Esophagus muscularis mucosa (tissue), 4 donors: ENCODE measurements around the gene GALNT11. TPM values are rescaled to one million over a fixed set of nuclear protein-coding genes. Genes with fewer than 3 reads are reported as not detected.

Experiments
- DNase-seq: peaks from one replicate; pipeline ENCODE4 v3.0.0-alpha.2; 2017; ENCODE audit errors: extremely low spot score
- H3K27ac ChIP-seq, 4 donors: fragments of 200-600 bp; sonication (generic); replicated peaks in 1 of 4; 1 replicate in 3 of 4; 2 replicates in 1 of 4; pipeline ENCODE4 v1.5.1; 2016 to 2019; ENCODE audit warnings: mild to moderate bottlenecking in 1 of 4
- H3K27me3 ChIP-seq, 4 donors: fragments of 200-600 bp; sonication (generic); one replicate each; pipeline versions ENCODE4 v1.5.1 to v1.6.0; 2016 to 2019
- H3K36me3 ChIP-seq, 4 donors: fragments of 200-600 bp; sonication (generic); one replicate each; pipeline ENCODE4 v1.5.1; 2016 to 2019
- H3K4me1 ChIP-seq, 4 donors: fragments of 200-600 bp; sonication (generic); one replicate each; pipeline ENCODE4 v1.5.1; 2016 to 2019
- H3K4me3 ChIP-seq, 4 donors: fragments of 200-600 bp; sonication (generic); 1 replicate in 2 of 4; 2 replicates in 2 of 4; pipeline ENCODE4 v1.5.1; 2016 to 2019; ENCODE audit warnings: mild to moderate bottlenecking in 4 of 4, moderate library complexity in 1 of 4
- H3K9me3 ChIP-seq, 4 donors: fragments of 200-600 bp; sonication (generic); 1 replicate in 3 of 4; 2 replicates in 1 of 4; pipeline ENCODE4 v1.5.1; 2016 to 2019
- CTCF ChIP-seq, 3 experiments: fragments of 200-600 bp in 2 of 3; fragments of 450-650 bp in 1 of 3; sonication (generic) in 2 of 3; IDR thresholded peaks; one replicate each; pipeline ENCODE4 v1.5.1; 2017 to 2019; ENCODE audit warnings: antibody characterized with exemption in 3 of 3, mild to moderate bottlenecking in 2 of 3, moderate library complexity in 1 of 3
- EP300 ChIP-seq: sonication (generic); formaldehyde crosslinking; IDR thresholded peaks from one replicate; pipeline ENCODE4 v1.6.1; 2017; ENCODE audit warnings: antibody characterized with exemption
- POLR2A ChIP-seq: fragments of 450-650 bp; IDR thresholded peaks from one replicate; pipeline ENCODE4 v1.6.1; 2017; ENCODE audit warnings: antibody characterized with exemption, moderate library complexity, mild to moderate bottlenecking, low read depth
- POLR2AphosphoS5 ChIP-seq, 2 donors: sonication (generic); formaldehyde crosslinking; IDR thresholded peaks; one replicate each; pipeline ENCODE4 v1.6.1; 2017; ENCODE audit warnings: antibody characterized with exemption in 2 of 2
- WGBS: methylation state at CpG from one replicate; pipeline ENCODE4 v1.1.5; 2018; 5-methylcytosine and 5-hydroxymethylcytosine counted together
- intact Hi-C: fragments of 100-400 bp; cut with DNase I; formaldehyde crosslinking; loops from one replicate; pipeline ENCODE4 v1.15.1; 2023
- total RNA-seq, 4 donors: library from RNA; depleted of rRNA; stranded (reverse); fragments of >200 nt; gene quantifications; one replicate each; pipeline versions ENCODE4 v1.1.0 to v1.2.1, GENCODE V29; 2016

Gene GALNT11
- total RNA-seq, 4 donors from 2014 or later = 33.2 to 51.8 (median 39.5) TPM

GRCh38 chr7:152085131-152085530 lies 59.7 kb downstream of the GALNT11 start:
- intact Hi-C loops = no loop called here

GRCh38 chr7:152086513-152086912 lies 61.0 kb downstream of the GALNT11 start:
- Histone ChIP-seq H3K4me3 (no peak overlapping the region), H3K27ac (no peak overlapping the region), H3K36me3 (no peaks in the 10 kb centered on the region), H3K9me3 (peaks cover 0 to 10% (median 4%) of the 10 kb centered on the region in 4 donors), H3K27me3 (no peaks in the 10 kb centered on the region), H3K4me1 (no peaks in the 10 kb centered on the region)
- DNase-seq = no peak
- intact Hi-C loops = no loop called here
- no peak for TF ChIP-seq EP300
- TF ChIP-seq POLR2A = no peak
- TF ChIP-seq CTCF (IDR thresholded peaks at IDR 0.05) = no peak
- TF ChIP-seq POLR2AphosphoS5 (IDR thresholded peaks at IDR 0.05) = no peak
- WGBS = 42% methylated on average over 1 of the region's 1 CpG

More at GRCh38 chr7:152085131-152085530, 59.7 kb downstream of the GALNT11 start:
- H3K4me3 ChIP-seq = no peak overlapping the region
- no peak for DNase-seq
- H3K27me3 ChIP-seq = no peaks in the 10 kb centered on the region
- no peaks in the 10 kb centered on the region for H3K4me1 ChIP-seq
- no peak overlapping the region for H3K27ac ChIP-seq
- 94% methylated on average over 3 of the region's 3 CpGs for WGBS
- H3K36me3 ChIP-seq = no peaks in the 10 kb centered on the region
- peaks cover 0 to 10% (median 4%) of the 10 kb centered on the region in 4 donors for H3K9me3 ChIP-seq
- no peak for TF ChIP-seq POLR2AphosphoS5 (IDR thresholded peaks at IDR 0.05)
- no peak for TF ChIP-seq EP300
- TF ChIP-seq POLR2A = no peak
- no peak for TF ChIP-seq CTCF (IDR thresholded peaks at IDR 0.05)

- Histone ChIP-seq H3K27me3 (no peaks in the 10 kb centered on the region), H3K36me3 (no peaks in the 10 kb centered on the region), H3K4me3 (no peak overlapping the region), H3K4me1 (no peaks in the 10 kb centered on the region), H3K27ac (no peak overlapping the region), H3K9me3 (peaks cover 0 to 10% (median 4%) of the 10 kb centered on the region in 4 donors)
- intact Hi-C loops = no loop called here
- no peak for DNase-seq
- over 99% methylated on average over 7 of the region's 7 CpGs for WGBS
- TF ChIP-seq CTCF (IDR thresholded peaks at IDR 0.05) (no peak), POLR2A (no peak), POLR2AphosphoS5 (IDR thresholded peaks at IDR 0.05) (no peak), EP300 (no peak)
Measured at GRCh38 chr7:152089183-152089582, 63.7 kb downstream of the GALNT11 start.

GRCh38 chr7:152090747-152091146 lies 65.3 kb downstream of the GALNT11 start:
- DNase-seq = no peak
- no peak overlapping the region for H3K27ac ChIP-seq
- 89% methylated on average over 6 of the region's 6 CpGs for WGBS
- H3K4me1 ChIP-seq = no peaks in the 10 kb centered on the region
- TF ChIP-seq CTCF (IDR thresholded peaks at IDR 0.05) (no peak), POLR2AphosphoS5 (IDR thresholded peaks at IDR 0.05) (no peak), EP300 (no peak), POLR2A (no peak)
- H3K36me3 ChIP-seq = no peaks in the 10 kb centered on the region
- intact Hi-C loops = no loop called here
- no peaks in the 10 kb centered on the region for H3K27me3 ChIP-seq
- peaks cover 0 to 10% (median 4%) of the 10 kb centered on the region in 4 donors for H3K9me3 ChIP-seq
- no peak overlapping the region for H3K4me3 ChIP-seq

- no peak for DNase-seq
- TF ChIP-seq CTCF (IDR thresholded peaks at IDR 0.05) = no peak
- TF ChIP-seq EP300 = no peak
- no peak for TF ChIP-seq POLR2A
- no peak for TF ChIP-seq POLR2AphosphoS5 (IDR thresholded peaks at IDR 0.05)
- Histone ChIP-seq H3K4me1 (no peaks in the 10 kb centered on the region), H3K9me3 (peaks cover 0 to 8% (median 3%) of the 10 kb centered on the region in 4 donors), H3K27ac (no peak overlapping the region), H3K27me3 (no peaks in the 10 kb centered on the region), H3K4me3 (no peak overlapping the region), H3K36me3 (peaks cover 0 to 4% (median 0%) of the 10 kb centered on the region in 4 donors)
- intact Hi-C loops = no loop called here
- WGBS = 91% methylated on average over 4 of the region's 4 CpGs
Measured at GRCh38 chr7:152093717-152094116, 68.2 kb downstream of the GALNT11 start.
